Activated CD8-positive, alpha-beta memory T cell treated with anti-CD3 and anti-CD28 coated beads for 48 hours (primary cell): ENCODE measurements around the gene STEAP1B.

Source experiments
- DNase-seq, 3 experiments: peaks; one replicate each; pipeline ENCODE4 v3.0.0-alpha.2; 2020; ENCODE audit warnings: low read depth in 2 of 3, low spot score in 2 of 3

Gene STEAP1B

DNA sequence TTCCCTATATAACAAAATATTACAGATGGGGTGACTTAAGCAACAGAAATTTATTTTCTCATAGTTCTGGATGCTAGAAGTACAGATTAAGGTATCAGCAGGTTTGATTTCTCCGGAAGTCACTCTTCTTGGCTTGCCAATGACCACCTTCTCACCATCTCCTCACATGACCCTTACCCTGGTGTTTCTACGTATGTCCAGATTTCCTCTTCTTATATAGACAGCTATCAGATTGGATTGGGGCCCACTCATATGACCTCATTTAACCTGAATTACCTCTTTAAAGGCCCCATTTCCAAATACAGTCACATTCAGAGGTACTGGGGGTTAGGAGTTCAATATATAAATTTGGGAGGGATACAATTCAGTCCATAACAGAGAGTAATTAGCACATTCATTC, 126.1 kb downstream of the STEAP1B start:
- no peak for DNase-seq

DNA sequence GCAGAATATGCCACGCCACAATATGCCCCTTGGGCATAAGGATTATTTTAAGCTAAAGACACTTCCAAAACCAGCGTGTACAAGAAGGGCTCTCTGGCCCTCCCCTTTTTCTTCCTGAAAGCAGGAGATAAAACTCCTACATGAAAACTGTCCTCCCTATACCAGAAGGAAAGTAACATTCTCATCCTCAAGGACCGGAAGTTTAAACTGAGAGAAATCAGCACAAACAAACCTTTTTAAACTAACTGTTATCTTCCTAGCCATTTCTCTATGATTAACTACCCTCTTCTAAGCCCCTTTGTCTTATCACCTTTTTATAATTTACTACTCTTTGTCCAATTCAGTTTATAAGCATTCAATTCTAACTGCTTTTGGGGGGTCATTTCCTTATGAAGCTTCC, 126.6 kb downstream of the STEAP1B start:
- no peak for DNase-seq

DNA sequence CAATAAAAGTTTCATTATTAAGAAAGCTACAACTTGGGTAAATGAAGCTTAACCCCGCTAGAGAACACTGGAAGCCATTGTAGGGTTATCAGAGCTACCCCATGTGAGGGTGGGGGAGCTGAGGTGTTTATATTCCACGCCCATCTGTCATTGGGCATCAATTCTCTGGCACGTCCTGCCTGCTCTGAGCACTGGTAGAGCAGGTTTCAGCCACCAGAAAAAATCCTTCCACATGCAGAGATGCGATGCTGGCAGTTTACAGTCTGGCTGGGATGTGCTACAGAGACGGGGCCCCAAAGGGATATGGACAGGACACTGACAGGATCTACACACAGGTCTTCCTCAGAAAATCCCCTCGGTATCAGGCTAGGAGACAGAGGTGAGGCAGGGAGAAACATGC, 127.1 kb downstream of the STEAP1B start:
- DNase-seq = no peak

DNA sequence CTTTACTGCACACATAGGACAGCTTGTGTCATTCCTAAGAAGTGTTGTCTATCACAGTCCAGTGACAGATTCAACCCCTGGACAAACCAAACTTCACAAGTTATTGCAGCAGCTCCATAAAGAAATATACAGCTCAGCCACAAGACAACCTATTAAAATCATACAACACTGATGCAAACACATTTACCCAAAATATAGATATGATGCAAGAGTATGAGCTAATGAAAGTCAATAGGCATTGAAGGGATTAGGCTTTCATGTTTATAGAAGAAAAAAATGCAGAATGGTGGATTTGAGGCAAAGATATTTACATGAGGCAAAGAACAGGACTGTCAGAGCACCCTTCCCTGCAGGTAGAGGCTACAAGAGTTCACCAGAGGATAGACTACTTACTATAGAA, 128.1 kb downstream of the STEAP1B start:
- no peak for DNase-seq
